HCT116 (cell line): ENCODE measurements around the gene COL5A3. TPM values are rescaled to one million over a fixed set of nuclear protein-coding genes. Genes with fewer than 3 reads are reported as not detected.

Experiments used
- ATAC-seq: fragments of 200-7000 bp; cut with Tn5 transposase; 2 replicates; pipeline ENCODE4 v1.9.1; 2020; ENCODE audit warnings: mild to moderate bottlenecking, moderate library complexity
- BruUV-seq: library from RNA; stranded (reverse); fragments of 400-500 nt; replicated peaks from 2 replicates; lab custom pipeline; 2021; lab: Mats Ljungman, UMichigan
- CTCF ChIA-PET: fragments of 300-600 bp; sonication (Branson Sonifier 250); formaldehyde crosslinking; loops from one replicate; lab custom pipeline; 2021; ENCODE audit warnings: antibody characterized with exemption; lab: Charles Lee
- POLR2A ChIA-PET: fragments of 300-600, 350-600 bp; sonication (Branson Sonifier 250); formaldehyde crosslinking; loops from one replicate; lab custom pipeline; 2021; ENCODE audit warnings: antibody characterized with exemption; lab: Charles Lee
- RAD21 ChIA-PET, 2 experiments: fragments of 300-600 bp; sonication (Branson Sonifier 250); formaldehyde crosslinking; loops; one replicate each; lab custom pipeline; 2023; ENCODE audit warnings: low total read pairs in 2 of 2; ENCODE audit not compliant: uncharacterized antibody in 2 of 2, unreplicated experiment in 2 of 2, low non-redundant PET in 1 of 2; lab: Charles Lee
- DNase-seq: peaks from one replicate; pipeline ENCODE4 v3.0.0-alpha.2; 2010; ENCODE audit warnings: low read depth, low spot score
- H2AFZ ChIP-seq: fragments of 200-600 bp; shearing (Covaris generic), sonication (generic); 2 replicates; pipeline ENCODE4 v1.6.1; 2017; ENCODE audit warnings: low read depth, mixed run types, mixed read lengths, antibody characterized with exemption, low read length; ENCODE audit not compliant: poor library complexity, severe bottlenecking
- H3K27ac ChIP-seq: 2 replicates; pipeline ENCODE4 v1.5.1; 2012; ENCODE audit warnings: low read depth, low read length
- H3K27me3 ChIP-seq: fragments of 200-600 bp; sonication (generic); 2 replicates; pipeline ENCODE4 v1.6.1; 2016; ENCODE audit warnings: mixed run types, low read length, mixed read lengths; ENCODE audit not compliant: insufficient read depth
- H3K36me3 ChIP-seq, 2 experiments: fragments of 200-500 bp in 1 of 2; fragments of 200-600 bp in 1 of 2; sonication (Bioruptor generic) in 1 of 2; sonication (generic) in 1 of 2; 2 replicates each; pipeline versions ENCODE4 v1.5.1 to v1.6.1; 2014 to 2016; ENCODE audit warnings: low read length in 2 of 2, inconsistent platforms in 1 of 2, mixed read lengths in 1 of 2, mixed run types in 1 of 2; ENCODE audit not compliant: insufficient read depth in 2 of 2, control insufficient read depth in 1 of 2
- H3K4me1 ChIP-seq, 2 experiments: fragments of 200-600 bp in 1 of 2; sonication (generic) in 1 of 2; 2 replicates each; pipeline versions ENCODE4 v1.5.1 to v1.6.1; 2012 to 2017; ENCODE audit warnings: low read length in 2 of 2, inconsistent platforms in 1 of 2, mild to moderate bottlenecking in 1 of 2, mixed read lengths in 1 of 2, mixed run types in 1 of 2, moderate library complexity in 1 of 2; ENCODE audit not compliant: insufficient read depth in 2 of 2, control insufficient read depth in 1 of 2
- H3K4me2 ChIP-seq: fragments of 200-600 bp; sonication (generic); 2 replicates; pipeline ENCODE4 v1.6.1; 2017; ENCODE audit warnings: mixed run types, low read length, mixed read lengths
- H3K4me3 ChIP-seq, 2 experiments: fragments of 200-600 bp in 1 of 2; sonication (generic) in 1 of 2; replicated peaks in 1 of 2; 2 replicates each; pipeline ENCODE4 v1.5.1; 2011 to 2016; ENCODE audit warnings: low read length in 2 of 2, control low read depth in 1 of 2, low read depth in 1 of 2, mild to moderate bottlenecking in 1 of 2, mixed read lengths in 1 of 2, mixed run types in 1 of 2
- H3K79me2 ChIP-seq: fragments of 200-600 bp; sonication (generic); 2 replicates; pipeline ENCODE4 v1.6.1; 2017; ENCODE audit warnings: mild to moderate bottlenecking, mixed run types, low read length, moderate library complexity, mixed read lengths; ENCODE audit not compliant: insufficient read depth
- H3K9ac ChIP-seq: fragments of 200-600 bp; sonication (generic); 2 replicates; pipeline ENCODE4 v1.6.1; 2016; ENCODE audit warnings: low read length, mixed read lengths
- H3K9me2 ChIP-seq: fragments of 200-600 bp; sonication (generic), shearing (Covaris generic); 2 replicates; pipeline ENCODE4 v1.6.1; 2017; ENCODE audit warnings: mixed run types, mild to moderate bottlenecking, moderate library complexity; ENCODE audit not compliant: insufficient read depth
- H3K9me3 ChIP-seq, 2 experiments: fragments of 200-500 bp in 1 of 2; fragments of 200-600 bp in 1 of 2; sonication (Bioruptor generic) in 1 of 2; sonication (generic) in 1 of 2; 2 replicates each; pipeline ENCODE4 v1.6.1; 2014 to 2017; ENCODE audit warnings: low read length in 2 of 2, mixed read lengths in 2 of 2, inconsistent platforms in 1 of 2, low read depth in 1 of 2, mild to moderate bottlenecking in 1 of 2, mixed run types in 1 of 2, moderate library complexity in 1 of 2; ENCODE audit not compliant: control insufficient read depth in 1 of 2, insufficient read depth in 1 of 2
- H4K20me1 ChIP-seq: fragments of 200-600 bp; sonication (generic), shearing (Covaris generic); 2 replicates; pipeline ENCODE4 v1.6.1; 2017; ENCODE audit warnings: mixed run types, mild to moderate bottlenecking, moderate library complexity; ENCODE audit not compliant: insufficient read depth
- CEBPB ChIP-seq: IDR thresholded peaks from 2 replicates; pipeline ENCODE4 v1.6.1; 2012; ENCODE audit warnings: low read depth
- EZH2 ChIP-seq: fragments of 200-600 bp; sonication (generic); IDR thresholded peaks from 2 replicates; pipeline ENCODE4 v1.6.1; 2017; ENCODE audit warnings: antibody characterized with exemption, mixed run types
- EZH2phosphoT487 ChIP-seq: fragments of 200-600 bp; IDR thresholded peaks from 2 replicates; pipeline ENCODE4 v1.6.1; 2018; ENCODE audit warnings: antibody characterized with exemption, borderline replicate concordance
- JUND ChIP-seq: IDR thresholded peaks from 2 replicates; pipeline ENCODE4 v1.6.1; 2012
- POLR2A ChIP-seq: IDR thresholded peaks from 2 replicates; pipeline ENCODE4 v1.7.0; 2011; ENCODE audit warnings: borderline replicate concordance; ENCODE audit not compliant: insufficient read depth, insufficient read length; ENCODE audit errors: extremely low read depth
- RAD21 ChIP-seq: IDR thresholded peaks from 2 replicates; pipeline ENCODE4 v1.6.1; 2012; ENCODE audit warnings: low read depth, mild to moderate bottlenecking
- SRF ChIP-seq: IDR thresholded peaks from 2 replicates; pipeline ENCODE4 v1.6.1; 2012; ENCODE audit warnings: low read depth
- TCF7L2 ChIP-seq: IDR thresholded peaks from 2 replicates; pipeline ENCODE4 v1.7.0; 2011; ENCODE audit warnings: borderline replicate concordance, inconsistent platforms; ENCODE audit not compliant: insufficient read depth, insufficient read length; ENCODE audit errors: extremely low read depth
- YY1 ChIP-seq: IDR thresholded peaks from 2 replicates; pipeline ENCODE4 v1.6.1; 2011; ENCODE audit warnings: low read length, low read depth, moderate library complexity, mild to moderate bottlenecking; ENCODE audit not compliant: insufficient replicate concordance; ENCODE audit errors: extremely low read depth
- ZFX ChIP-seq: fragments of 450-650 bp; IDR thresholded peaks from 2 replicates; pipeline ENCODE4 v1.6.1; 2017
- intact Hi-C: fragments of 100-400 bp; cut with micrococcal nuclease; formaldehyde crosslinking; loops from 2 replicates; pipeline ENCODE4 v1.10.0; 2022
- total RNA-seq: library from RNA; stranded (reverse); gene quantifications from one replicate; pipeline ENCODE4 v1.2.1, GENCODE V29; 2021; ENCODE audit not compliant: unreplicated experiment
- TF ChIP-seq, protein P1 (sequence below): IDR thresholded peaks from 2 replicates; pipeline ENCODE4 v1.6.1; 2012
- TF ChIP-seq, protein P2 (sequence below): IDR thresholded peaks from 2 replicates; pipeline ENCODE4 v1.6.1; 2012; ENCODE audit warnings: low read depth
- TF ChIP-seq, protein P3 (sequence below): IDR thresholded peaks from 2 replicates; pipeline ENCODE4 v1.6.1; 2012
- TF ChIP-seq, protein P4 (sequence below): IDR thresholded peaks from 2 replicates; pipeline ENCODE4 v1.6.1; 2011; ENCODE audit warnings: mild to moderate bottlenecking, low read length, moderate library complexity; ENCODE audit not compliant: insufficient replicate concordance; ENCODE audit errors: extremely low read depth

COL5A3 gene
- total RNA-seq, 1 experiment from 2014 or later: 0.15 TPM

DNA sequence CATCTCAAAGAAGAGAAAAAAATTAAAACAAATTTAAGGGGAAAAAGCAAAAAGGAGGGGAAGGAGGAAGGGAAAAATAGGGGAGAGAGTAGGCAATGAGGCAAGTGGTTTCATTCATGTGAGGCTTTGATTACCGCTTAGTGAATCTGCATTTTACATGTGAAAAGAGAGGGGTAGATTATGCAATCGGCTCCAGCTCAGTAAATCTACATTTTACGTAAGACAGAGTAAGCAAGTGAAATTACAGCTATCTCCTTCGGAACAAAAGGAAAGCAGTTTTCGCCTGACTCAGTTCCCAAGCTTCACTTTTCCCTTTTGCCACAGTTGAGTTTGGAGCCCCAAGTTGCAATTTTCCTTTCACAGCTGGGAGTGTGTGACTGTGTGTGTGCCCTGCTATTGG is 58.0 kb downstream of the COL5A3 start:
- no TSS peak for BruUV-seq
- Histone ChIP-seq H3K4me1 (0 out of 4 replicates have a peak, but pooled peaks cover 0 to 4% of the 10 kb centered on the region in 2 experiments), H3K9ac (no peak overlapping the region), H3K9me2 (no peaks in the 10 kb centered on the region), H3K36me3 (no peaks in the 10 kb centered on the region), H2AFZ (no peak overlapping the region), H4K20me1 (no peaks in the 10 kb centered on the region), H3K27me3 (no peaks in the 10 kb centered on the region), H3K9me3 (no peaks in the 10 kb centered on the region), H3K27ac (no peak overlapping the region), H3K4me3 (no peak overlapping the region), H3K79me2 (no peaks in the 10 kb centered on the region), H3K4me2 (no peak overlapping the region)
- POLR2A ChIA-PET: no interaction called here
- intact Hi-C loops: no loop called here
- ATAC-seq (no peak), DNase-seq (no peak)
- TF ChIP-seq CEBPB: no peak
- no peak for TF ChIP-seq JUND
- TF ChIP-seq, protein P1, sequence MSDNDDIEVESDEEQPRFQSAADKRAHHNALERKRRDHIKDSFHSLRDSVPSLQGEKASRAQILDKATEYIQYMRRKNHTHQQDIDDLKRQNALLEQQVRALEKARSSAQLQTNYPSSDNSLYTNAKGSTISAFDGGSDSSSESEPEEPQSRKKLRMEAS: no peak
- CTCF ChIA-PET: interaction anchor here (1.1 kb wide), 2 partner anchors 10 to 48 kb away, joined by 3 to 6 read pairs; no protein-coding TSS in a partner anchor
- RAD21 ChIA-PET: no interaction called here

DNA sequence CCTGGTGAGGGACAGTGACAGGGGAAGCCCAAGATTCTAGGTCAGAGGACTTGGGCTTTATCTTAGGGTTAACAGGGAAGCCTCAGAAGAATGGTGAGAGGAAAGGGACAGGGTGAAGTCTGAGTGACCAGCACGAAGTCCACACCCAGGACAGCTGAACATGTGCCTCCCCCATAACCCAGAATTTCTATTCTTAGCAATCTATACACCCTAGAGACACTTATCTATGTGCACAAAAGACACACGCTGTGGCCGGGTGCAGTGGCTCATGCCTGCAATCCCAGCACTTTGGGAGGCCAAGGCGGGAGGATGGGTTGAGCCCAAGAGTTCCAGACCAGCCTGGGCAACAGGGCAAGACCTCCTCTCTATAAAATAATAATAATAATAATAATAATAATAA is 62.9 kb downstream of the COL5A3 start:
- no peaks in the 10 kb centered on the region for H3K9me2 ChIP-seq
- DNase-seq (no peak), ATAC-seq (no peak)
- H2AFZ ChIP-seq: no peak overlapping the region
- H3K27ac ChIP-seq: no peak overlapping the region
- no peaks in the 10 kb centered on the region for H3K27me3 ChIP-seq
- ChIA-PET CTCF (no interaction called here), RAD21 (no interaction called here), POLR2A (interaction anchor here (0.7 to 1.4 kb wide), 2 partner anchors 10 to 80 kb away, joined by 3 read pairs; no protein-coding TSS in a partner anchor)
- H3K9ac ChIP-seq: no peak overlapping the region
- no peaks in the 10 kb centered on the region for H3K79me2 ChIP-seq
- no peak overlapping the region for H3K4me3 ChIP-seq
- H3K4me1 ChIP-seq: peaks cover 0 to 13% of the 10 kb centered on the region in 2 experiments; a peak in 3 of 4 replicates
- peaks cover 0 to 2% of the 10 kb centered on the region in 2 experiments; a peak in 1 of 4 replicates for H3K9me3 ChIP-seq
- no TSS peak for BruUV-seq
- intact Hi-C loops: no loop called here
- no peaks in the 10 kb centered on the region for H3K36me3 ChIP-seq
- H3K4me2 ChIP-seq: no peak overlapping the region
- H4K20me1 ChIP-seq: no peaks in the 10 kb centered on the region
- TF ChIP-seq RAD21: no peak
- TF ChIP-seq POLR2A: no peak
- TF ChIP-seq ZFX: no peak
- no peak for TF ChIP-seq SRF
- TF ChIP-seq, protein P1: no peak
- no peak for TF ChIP-seq EZH2phosphoT487
- TF ChIP-seq TCF7L2: no peak
- TF ChIP-seq YY1: no peak
- TF ChIP-seq, protein P2, sequence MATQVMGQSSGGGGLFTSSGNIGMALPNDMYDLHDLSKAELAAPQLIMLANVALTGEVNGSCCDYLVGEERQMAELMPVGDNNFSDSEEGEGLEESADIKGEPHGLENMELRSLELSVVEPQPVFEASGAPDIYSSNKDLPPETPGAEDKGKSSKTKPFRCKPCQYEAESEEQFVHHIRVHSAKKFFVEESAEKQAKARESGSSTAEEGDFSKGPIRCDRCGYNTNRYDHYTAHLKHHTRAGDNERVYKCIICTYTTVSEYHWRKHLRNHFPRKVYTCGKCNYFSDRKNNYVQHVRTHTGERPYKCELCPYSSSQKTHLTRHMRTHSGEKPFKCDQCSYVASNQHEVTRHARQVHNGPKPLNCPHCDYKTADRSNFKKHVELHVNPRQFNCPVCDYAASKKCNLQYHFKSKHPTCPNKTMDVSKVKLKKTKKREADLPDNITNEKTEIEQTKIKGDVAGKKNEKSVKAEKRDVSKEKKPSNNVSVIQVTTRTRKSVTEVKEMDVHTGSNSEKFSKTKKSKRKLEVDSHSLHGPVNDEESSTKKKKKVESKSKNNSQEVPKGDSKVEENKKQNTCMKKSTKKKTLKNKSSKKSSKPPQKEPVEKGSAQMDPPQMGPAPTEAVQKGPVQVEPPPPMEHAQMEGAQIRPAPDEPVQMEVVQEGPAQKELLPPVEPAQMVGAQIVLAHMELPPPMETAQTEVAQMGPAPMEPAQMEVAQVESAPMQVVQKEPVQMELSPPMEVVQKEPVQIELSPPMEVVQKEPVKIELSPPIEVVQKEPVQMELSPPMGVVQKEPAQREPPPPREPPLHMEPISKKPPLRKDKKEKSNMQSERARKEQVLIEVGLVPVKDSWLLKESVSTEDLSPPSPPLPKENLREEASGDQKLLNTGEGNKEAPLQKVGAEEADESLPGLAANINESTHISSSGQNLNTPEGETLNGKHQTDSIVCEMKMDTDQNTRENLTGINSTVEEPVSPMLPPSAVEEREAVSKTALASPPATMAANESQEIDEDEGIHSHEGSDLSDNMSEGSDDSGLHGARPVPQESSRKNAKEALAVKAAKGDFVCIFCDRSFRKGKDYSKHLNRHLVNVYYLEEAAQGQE: no peak
- no peak for TF ChIP-seq EZH2
- no peak for TF ChIP-seq CEBPB
- TF ChIP-seq, protein P3, sequence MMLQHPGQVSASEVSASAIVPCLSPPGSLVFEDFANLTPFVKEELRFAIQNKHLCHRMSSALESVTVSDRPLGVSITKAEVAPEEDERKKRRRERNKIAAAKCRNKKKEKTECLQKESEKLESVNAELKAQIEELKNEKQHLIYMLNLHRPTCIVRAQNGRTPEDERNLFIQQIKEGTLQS: no peak
- no peak for TF ChIP-seq JUND
- TF ChIP-seq, protein P4, sequence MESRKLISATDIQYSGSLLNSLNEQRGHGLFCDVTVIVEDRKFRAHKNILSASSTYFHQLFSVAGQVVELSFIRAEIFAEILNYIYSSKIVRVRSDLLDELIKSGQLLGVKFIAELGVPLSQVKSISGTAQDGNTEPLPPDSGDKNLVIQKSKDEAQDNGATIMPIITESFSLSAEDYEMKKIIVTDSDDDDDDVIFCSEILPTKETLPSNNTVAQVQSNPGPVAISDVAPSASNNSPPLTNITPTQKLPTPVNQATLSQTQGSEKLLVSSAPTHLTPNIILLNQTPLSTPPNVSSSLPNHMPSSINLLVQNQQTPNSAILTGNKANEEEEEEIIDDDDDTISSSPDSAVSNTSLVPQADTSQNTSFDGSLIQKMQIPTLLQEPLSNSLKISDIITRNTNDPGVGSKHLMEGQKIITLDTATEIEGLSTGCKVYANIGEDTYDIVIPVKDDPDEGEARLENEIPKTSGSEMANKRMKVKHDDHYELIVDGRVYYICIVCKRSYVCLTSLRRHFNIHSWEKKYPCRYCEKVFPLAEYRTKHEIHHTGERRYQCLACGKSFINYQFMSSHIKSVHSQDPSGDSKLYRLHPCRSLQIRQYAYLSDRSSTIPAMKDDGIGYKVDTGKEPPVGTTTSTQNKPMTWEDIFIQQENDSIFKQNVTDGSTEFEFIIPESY: no peak
